ENCODE results near the gene HEYL. TPM values are rescaled to one million over a fixed set of nuclear protein-coding genes. Genes with fewer than 3 reads are reported as not detected.

Gene HEYL
- total and polyA plus RNA-seq, 2 of the 8 experiments (the other 6 are each of a cell fraction or from before 2014, with no cell fraction given) = 1.8 to 3.1 TPM

GRCh38 chr1:39662861-39663260, 23.4 kb upstream of the HEYL start:
- no peak overlapping the region for H4K5ac ChIP-seq (ENCODE audit: insufficient read length, low read depth, low read length)
- no peaks in the 10 kb centered on the region for H3K23me2 ChIP-seq (ENCODE audit: low read depth, low read length)
- H3K79me1 ChIP-seq (ENCODE audit: low read depth, low read length) = no peaks in the 10 kb centered on the region
- H2BK12ac ChIP-seq (ENCODE audit: low read depth, low read length) = no peak overlapping the region
- no peak overlapping the region for H3K27ac ChIP-seq (ENCODE audit: low read depth, low read length)
- H3K9ac ChIP-seq (replicated peaks in 1 of 4; ENCODE audit: extremely low read depth in 1 of 4, low read depth in 3 of 4, low read length in 3 of 4) = no peak overlapping the region
- 89% methylated on average over 1 of the region's 1 CpG; no CpG with 5 or more reads in 1 of the 2 experiments for WGBS, 2 experiments (ENCODE audit: extremely low coverage in 1 of 2, insufficient coverage in 1 of 2, insufficient read length in 1 of 2, insufficient replicate concordance in 2 of 2, low coverage in 1 of 2, low lambda C conversion rate in 2 of 2, missing lambda C conversion rate in 1 of 2)
- peaks cover 4 to 63% (median 35%) of the 10 kb centered on the region in 4 experiments for H3K27me3 ChIP-seq (replicated peaks in 1 of 4; ENCODE audit: control insufficient read depth in 3 of 4, extremely low read depth in 1 of 4, insufficient read depth in 3 of 4, low read length in 3 of 4)
- no peak overlapping the region for H3K14ac ChIP-seq (ENCODE audit: insufficient read length)
- H3K79me2 ChIP-seq (ENCODE audit: control insufficient read depth in 1 of 2, insufficient read depth in 2 of 2, low read length in 2 of 2) = no peaks in the 10 kb centered on the region
- no peak overlapping the region for H3K23ac ChIP-seq (ENCODE audit: insufficient read length)
- no peak for FAIRE-seq
- H3K18ac ChIP-seq (ENCODE audit: extremely low read depth, low read length) = no peak overlapping the region
- no peak overlapping the region for H3K4me3 ChIP-seq (ENCODE audit: extremely low read depth in 1 of 4, insufficient read depth in 2 of 4, low read depth in 3 of 4, low read length in 4 of 4)
- no peak overlapping the region for H3K4ac ChIP-seq (replicated peaks; ENCODE audit: insufficient read length, low read depth, low read length)
- H2BK5ac ChIP-seq (ENCODE audit: low read depth, low read length) = no peak overlapping the region
- H3K36me3 ChIP-seq (ENCODE audit: control insufficient read depth in 2 of 4, insufficient read depth in 4 of 4, low read length in 3 of 4) = no peaks in the 10 kb centered on the region
- no peak for DNase-seq (ENCODE audit: low read depth in 1 of 2, low spot score in 2 of 2)
- H2BK15ac ChIP-seq (ENCODE audit: low read length) = no peak overlapping the region
- no peak overlapping the region for H2AK5ac ChIP-seq (ENCODE audit: low read depth, low read length)
- ChIA-PET POLR2A (ENCODE audit: partially characterized antibody) (interaction anchor here (1.0 to 1.3 kb wide), 2 partner anchors 9 to 86 kb away, joined by 3 read pairs; partner anchors contain the start of gene PABPC4), CTCF (ENCODE audit: partially characterized antibody) (interaction anchor here (1.0 to 17.8 kb wide), 6 partner anchors 10 to 57 kb away, joined by 3 to 278 read pairs (median 6); partner anchors contain the start of genes HEYL and NT5C1A)
- no peak overlapping the region for H3K56ac ChIP-seq (replicated peaks; ENCODE audit: insufficient read length, low read depth, low read length)
- no peak overlapping the region for H4K91ac ChIP-seq (replicated peaks; ENCODE audit: insufficient read length, low read length)
- peaks cover 0 to 2% of the 10 kb centered on the region in 2 experiments for H4K20me1 ChIP-seq (replicated peaks in 1 of 2; ENCODE audit: control insufficient read depth in 1 of 2, insufficient read depth in 2 of 2, low read length in 2 of 2)
- no peak overlapping the region for H3K4me2 ChIP-seq (ENCODE audit: insufficient read depth in 1 of 2, low read depth in 2 of 2, low read length in 2 of 2)
- H2BK120ac ChIP-seq (replicated peaks; ENCODE audit: low read depth, low read length) = no peak overlapping the region
- no peaks in the 10 kb centered on the region for H3K9me3 ChIP-seq (ENCODE audit: insufficient read depth in 2 of 2, low read depth in 1 of 2, low read length in 1 of 2)
- no peak overlapping the region for H2AFZ ChIP-seq (ENCODE audit: low read length)
- no peak overlapping the region for H4K8ac ChIP-seq (ENCODE audit: extremely low read depth, insufficient read depth, low read length)
- no peaks in the 10 kb centered on the region for H3K4me1 ChIP-seq (replicated peaks in 1 of 4; ENCODE audit: control insufficient read depth in 3 of 4, insufficient read depth in 4 of 4, low read length in 3 of 4)
- H2BK20ac ChIP-seq (ENCODE audit: low read length) = no peak overlapping the region
- TF ChIP-seq CREB1 (IDR thresholded peaks at IDR 0.05) = no peak
- no peak for TF ChIP-seq SIX5 (IDR thresholded peaks at IDR 0.05; ENCODE audit: low read depth, low read length)
- TF ChIP-seq HDAC2 (IDR thresholded peaks at IDR 0.05; ENCODE audit: borderline replicate concordance in 1 of 2, low read depth in 2 of 2, low read length in 2 of 2) = no peak
- TF ChIP-seq MAX (IDR thresholded peaks at IDR 0.05) = no peak
- TF ChIP-seq CTBP2 (IDR thresholded peaks at IDR 0.05; ENCODE audit: borderline replicate concordance, insufficient read depth, insufficient read length, low read length) = no peak
- TF ChIP-seq CTCF (IDR thresholded peaks at IDR 0.05; ENCODE audit: control extremely low read depth in 1 of 3, insufficient read depth in 1 of 3, low read depth in 1 of 3, low read length in 3 of 3) = no peak
- no peak for TF ChIP-seq SP4 (IDR thresholded peaks at IDR 0.05; ENCODE audit: low read length)
- TF ChIP-seq KDM4A (IDR thresholded peaks at IDR 0.05; ENCODE audit: low read depth, low read length, severe bottlenecking) = no peak
- TF ChIP-seq ZNF274 (IDR thresholded peaks at IDR 0.05; ENCODE audit: borderline replicate concordance, extremely low read depth, low read length) = no peak
- TF ChIP-seq KDM5A (IDR thresholded peaks at IDR 0.05; ENCODE audit: low read length) = no peak
- TF ChIP-seq RFX5 (IDR thresholded peaks at IDR 0.05; ENCODE audit: borderline replicate concordance, low read depth, low read length) = no peak
